NK-92 treated with Interleukin-12 subunit alpha and Interleukin-12 subunit beta, amount 100 ng/mL, for 24 hours (cell line): ENCODE results near the gene OR6X1.
A peak's percentile ranks its signal among the peaks of the same experiment; 100 is the strongest.
"Not testable (repeated sequence)": the region's sequence is repeated elsewhere in the genome, so short reads cannot be mapped to it uniquely, and the experiment has no call there.

Experiments used
- DNase-seq: peaks from one replicate; lab custom pipeline; 2025; lab: John Stamatoyannopoulos, UW

The OR6X1 gene

GRCh38 chr11:123753110-123753509, 1.2 kb downstream of the OR6X1 start:
- no peak for DNase-seq

- DNase-seq = no peak
Measured at GRCh38 chr11:123751781-123752180, 2.5 kb downstream of the OR6X1 start.

- DNase-seq = not testable (repeated sequence)
Measured at GRCh38 chr11:123748349-123748748, 6.0 kb downstream of the OR6X1 start.

- DNase-seq = no peak
Measured at GRCh38 chr11:123745764-123746451, 8.4 kb downstream of the OR6X1 start.

GRCh38 chr11:123742724-123743120, 11.6 kb downstream of the OR6X1 start:
- DNase-seq = no peak

- no peak for DNase-seq
Measured at GRCh38 chr11:123742031-123742723, 12.1 kb downstream of the OR6X1 start.

GRCh38 chr11:123741159-123742030, 12.9 kb downstream of the OR6X1 start, which contains the start of gene ZNF202:
Gene ZNF202, minus strand, starts transcription at chr11:123741660. Its CDS starts 10,772 bp downstream, at chr11:123730888.
- DNase-seq = peak; percentile 77

GRCh38 chr11:123740787-123741158, 13.5 kb downstream of the OR6X1 start:
- DNase-seq = no peak

- DNase-seq = no peak
Measured at GRCh38 chr11:123738374-123738773, 15.9 kb downstream of the OR6X1 start.

GRCh38 chr11:123736769-123737168, 17.5 kb downstream of the OR6X1 start:
- no peak for DNase-seq

- no peak for DNase-seq
Measured at GRCh38 chr11:123729602-123730001, 24.7 kb downstream of the OR6X1 start.

GRCh38 chr11:123725995-123726655, 28.2 kb downstream of the OR6X1 start:
- no peak for DNase-seq

GRCh38 chr11:123719452-123719851, 34.9 kb downstream of the OR6X1 start:
- no peak for DNase-seq

GRCh38 chr11:123718469-123718868, 35.8 kb downstream of the OR6X1 start:
- DNase-seq = no peak

- no peak for DNase-seq
Measured at GRCh38 chr11:123718063-123718462, 36.3 kb downstream of the OR6X1 start.

GRCh38 chr11:123712627-123713026, 41.7 kb downstream of the OR6X1 start:
- DNase-seq = not testable (repeated sequence)

- peak; percentile 11 for DNase-seq
Measured at GRCh38 chr11:123707606-123708205, 46.6 kb downstream of the OR6X1 start.

- DNase-seq = no peak
Measured at GRCh38 chr11:123707206-123707605, 47.1 kb downstream of the OR6X1 start.

GRCh38 chr11:123704341-123704740, 50.0 kb downstream of the OR6X1 start:
- no peak for DNase-seq
